HepG2 (cell line): Measurements from ENCODE around the gene ATG7. TPM values are rescaled to one million over a fixed set of nuclear protein-coding genes. Genes with fewer than 3 reads are reported as not detected.

Experiments used
- ARNT ChIP-seq: fragments of 450-650 bp; IDR thresholded peaks from 2 replicates; pipeline ENCODE4 v1.6.1; 2017
- ATRX ChIP-seq: sonication (generic); formaldehyde crosslinking; IDR thresholded peaks from 2 replicates; pipeline ENCODE4 v1.4.0; 2020; ENCODE audit warnings: missing genetic modification reagents, borderline replicate concordance
- KDM4B ChIP-seq: sonication (generic); formaldehyde crosslinking; IDR thresholded peaks from 2 replicates; pipeline ENCODE4 v1.4.0; 2020; ENCODE audit warnings: missing genetic modification reagents
- KLF15 ChIP-seq: sonication (generic); formaldehyde crosslinking; IDR thresholded peaks from 2 replicates; pipeline ENCODE4 v1.8.1; 2023; ENCODE audit warnings: borderline replicate concordance, mild to moderate bottlenecking, inconsistent platforms, missing genetic modification reagents, mixed read lengths
- MEIS1 ChIP-seq: sonication (generic); formaldehyde crosslinking; IDR thresholded peaks from 2 replicates; pipeline ENCODE4 v1.9.0; 2021; ENCODE audit warnings: mild to moderate bottlenecking, missing genetic modification reagents, moderate library complexity, borderline replicate concordance
- PHF21A ChIP-seq: sonication (generic); formaldehyde crosslinking; IDR thresholded peaks from 2 replicates; pipeline ENCODE4 v1.5.0; 2020; ENCODE audit warnings: mild to moderate bottlenecking, missing genetic modification reagents
- POLR2G ChIP-seq: fragments of 200-400 bp; formaldehyde crosslinking; IDR thresholded peaks from 2 replicates; pipeline ENCODE4 v1.6.1; 2018; ENCODE audit warnings: mild to moderate bottlenecking, low read depth, low read length, moderate library complexity
- ZFP62 ChIP-seq: sonication (generic); formaldehyde crosslinking; IDR thresholded peaks from 2 replicates; pipeline ENCODE4 v1.4.0; 2020; ENCODE audit warnings: missing genetic modification reagents
- ZNF235 ChIP-seq: sonication (generic); formaldehyde crosslinking; IDR thresholded peaks from 2 replicates; pipeline ENCODE4 v1.8.1; 2023; ENCODE audit warnings: mild to moderate bottlenecking, missing genetic modification reagents, borderline replicate concordance
- ZNF761 ChIP-seq: sonication (generic); formaldehyde crosslinking; conservative IDR thresholded peaks from 2 replicates; pipeline ENCODE4 v1.4.0; 2020; ENCODE audit warnings: mild to moderate bottlenecking, missing genetic modification reagents
- ZSCAN25 ChIP-seq: sonication (generic); formaldehyde crosslinking; IDR thresholded peaks from 2 replicates; pipeline ENCODE4 v1.8.0; 2022; ENCODE audit warnings: mild to moderate bottlenecking, missing genetic modification reagents
- polyA plus RNA-seq, 8 experiments: library from polyadenylated mRNA; depleted of rRNA in 3 of 8; stranded (reverse) in 7 of 8; unstranded in 1 of 8; fragments of >200 nt; fragmentation: Illumina TruSeq in 4 of 8; extraction: Trizol in 4 of 8; gene quantifications; 2 replicates each; pipeline versions ENCODE4 v1.2.1 to v1.2.3, GENCODE V29; 2011 to 2016; ENCODE audit warnings: low read depth in 4 of 8, missing spikeins in 1 of 8, mixed read lengths in 1 of 8; ENCODE audit not compliant: insufficient read depth in 1 of 8
- total RNA-seq, 5 experiments: library from RNA; depleted of rRNA; stranded (reverse); fragments of >200 nt; fragmentation: Illumina TruSeq; extraction: Trizol; gene quantifications; 2 replicates each; pipeline ENCODE4 v1.2.3, GENCODE V29; 2016; ENCODE audit warnings: low read depth in 1 of 5
- TF ChIP-seq, protein P1 (sequence below): IDR thresholded peaks from 2 replicates; pipeline ENCODE4 v1.6.1; 2012; ENCODE audit warnings: low read depth, low read length, improper control_type of control experiment
- TF ChIP-seq, protein P2 (sequence below): sonication (generic); formaldehyde crosslinking; IDR thresholded peaks from 2 replicates; pipeline ENCODE4 v1.8.0; 2022; ENCODE audit warnings: mild to moderate bottlenecking, missing genetic modification reagents, borderline replicate concordance
- TF ChIP-seq, protein P3 (sequence below): IDR thresholded peaks from 2 replicates; pipeline ENCODE4 v1.6.1; 2016; ENCODE audit warnings: missing biosample characterization, missing genetic modification reagents, low read depth
- TF ChIP-seq, protein P4 (sequence below): sonication (generic); formaldehyde crosslinking; IDR thresholded peaks from 2 replicates; pipeline ENCODE4 v1.4.0; 2020; ENCODE audit warnings: missing genetic modification reagents, low read depth, mild to moderate bottlenecking, borderline replicate concordance
- TF ChIP-seq, protein P5 (sequence below): sonication (generic); formaldehyde crosslinking; IDR thresholded peaks from 2 replicates; pipeline ENCODE4 v1.5.0; 2020; ENCODE audit warnings: missing genetic modification reagents
- TF ChIP-seq, protein P6 (sequence below): sonication (generic); formaldehyde crosslinking; IDR thresholded peaks from 2 replicates; pipeline ENCODE4 v1.8.1; 2023; ENCODE audit warnings: missing genetic modification reagents, mild to moderate bottlenecking, borderline replicate concordance

Gene ATG7
- total and polyA plus RNA-seq, 2 of the 13 experiments (the other 11 are each of a cell fraction or from before 2014, with no cell fraction given), result 7.8 to 22.1 TPM

DNA sequence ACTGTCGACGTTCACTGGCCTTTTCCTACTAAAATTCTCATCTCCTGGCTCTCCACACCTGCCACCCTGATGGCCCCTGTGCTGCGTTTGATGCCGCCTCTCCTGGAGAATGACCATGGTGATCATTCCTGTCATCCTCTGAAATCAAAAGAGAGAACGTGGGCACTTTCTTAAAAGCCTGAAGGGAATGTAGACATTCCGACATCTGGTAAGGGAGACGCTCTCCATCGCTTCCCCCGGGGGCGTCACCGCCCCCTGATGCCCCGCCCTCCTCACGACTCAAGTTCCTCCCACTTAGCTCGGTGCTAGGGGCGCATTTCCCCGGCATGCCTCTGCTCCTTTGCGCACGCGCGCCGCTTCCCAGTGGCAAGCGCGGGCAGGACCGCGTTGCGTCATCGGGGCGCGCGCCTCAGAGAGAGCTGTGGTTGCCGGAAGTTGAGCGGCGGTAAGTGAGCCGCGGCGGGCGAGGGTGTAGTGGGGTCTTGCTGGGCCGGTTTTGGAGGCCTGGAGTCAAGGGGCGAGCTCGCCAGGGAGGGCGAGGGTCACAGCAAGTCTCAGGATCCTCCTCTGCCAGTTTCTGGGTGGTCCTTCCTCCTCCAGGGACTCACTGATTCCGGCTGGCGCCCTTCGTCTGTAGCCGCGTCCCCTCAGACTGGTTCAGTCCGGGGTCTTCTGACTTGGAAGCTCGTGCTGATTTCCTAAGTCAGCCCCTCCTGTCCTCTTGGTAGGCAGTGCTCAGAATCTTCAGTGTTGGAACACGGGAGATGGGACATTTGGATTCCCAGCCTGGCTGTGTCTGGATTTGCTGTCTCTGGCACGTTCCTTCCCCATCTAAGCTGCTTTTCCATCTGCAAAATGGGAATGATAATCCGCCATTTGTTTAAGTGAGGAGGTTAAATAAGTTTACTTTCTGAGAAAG is at the start of gene ATG7 (continued):
- TF ChIP-seq, protein P1, sequence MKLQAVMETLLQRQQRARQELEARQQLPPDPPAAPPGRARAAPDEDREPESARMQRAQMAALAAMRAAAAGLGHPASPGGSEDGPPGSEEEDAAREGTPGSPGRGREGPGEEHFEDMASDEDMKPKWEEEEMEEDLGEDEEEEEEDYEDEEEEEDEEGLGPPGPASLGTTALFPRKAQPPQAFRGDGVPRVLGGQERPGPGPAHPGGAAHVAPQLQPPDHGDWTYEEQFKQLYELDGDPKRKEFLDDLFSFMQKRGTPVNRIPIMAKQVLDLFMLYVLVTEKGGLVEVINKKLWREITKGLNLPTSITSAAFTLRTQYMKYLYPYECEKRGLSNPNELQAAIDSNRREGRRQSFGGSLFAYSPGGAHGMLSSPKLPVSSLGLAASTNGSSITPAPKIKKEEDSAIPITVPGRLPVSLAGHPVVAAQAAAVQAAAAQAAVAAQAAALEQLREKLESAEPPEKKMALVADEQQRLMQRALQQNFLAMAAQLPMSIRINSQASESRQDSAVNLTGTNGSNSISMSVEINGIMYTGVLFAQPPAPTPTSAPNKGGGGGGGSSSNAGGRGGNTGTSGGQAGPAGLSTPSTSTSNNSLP, result no peak
- no peak for TF ChIP-seq ZNF761 (CRISPR knock-in tag)
- TF ChIP-seq PHF21A (CRISPR knock-in tag), result 0 out of 2 replicates have a peak, but pooled peaks have one; percentile 0
- peak; percentile 96 for TF ChIP-seq POLR2G
- TF ChIP-seq ATRX (CRISPR knock-in tag), result no peak
- TF ChIP-seq, protein P2, sequence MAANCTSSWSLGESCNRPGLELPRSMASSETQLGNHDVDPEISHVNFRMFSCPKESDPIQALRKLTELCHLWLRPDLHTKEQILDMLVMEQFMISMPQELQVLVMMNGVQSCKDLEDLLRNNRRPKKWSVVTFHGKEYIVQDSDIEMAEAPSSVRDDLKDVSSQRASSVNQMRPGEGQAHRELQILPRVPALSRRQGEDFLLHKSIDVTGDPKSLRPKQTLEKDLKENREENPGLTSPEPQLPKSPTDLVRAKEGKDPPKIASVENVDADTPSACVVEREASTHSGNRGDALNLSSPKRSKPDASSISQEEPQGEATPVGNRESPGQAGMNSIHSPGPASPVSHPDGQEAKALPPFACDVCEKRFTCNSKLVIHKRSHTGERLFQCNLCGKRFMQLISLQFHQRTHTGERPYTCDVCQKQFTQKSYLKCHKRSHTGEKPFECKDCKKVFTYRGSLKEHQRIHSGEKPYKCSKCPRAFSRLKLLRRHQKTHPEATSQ (CRISPR knock-in tag), result peak; percentile 69; the same call in 1 of the 2 replicates
- TF ChIP-seq KDM4B (CRISPR knock-in tag), result peak; percentile 48; the same call in 1 of the 2 replicates
- TF ChIP-seq ARNT, result no peak
- TF ChIP-seq, protein P3, sequence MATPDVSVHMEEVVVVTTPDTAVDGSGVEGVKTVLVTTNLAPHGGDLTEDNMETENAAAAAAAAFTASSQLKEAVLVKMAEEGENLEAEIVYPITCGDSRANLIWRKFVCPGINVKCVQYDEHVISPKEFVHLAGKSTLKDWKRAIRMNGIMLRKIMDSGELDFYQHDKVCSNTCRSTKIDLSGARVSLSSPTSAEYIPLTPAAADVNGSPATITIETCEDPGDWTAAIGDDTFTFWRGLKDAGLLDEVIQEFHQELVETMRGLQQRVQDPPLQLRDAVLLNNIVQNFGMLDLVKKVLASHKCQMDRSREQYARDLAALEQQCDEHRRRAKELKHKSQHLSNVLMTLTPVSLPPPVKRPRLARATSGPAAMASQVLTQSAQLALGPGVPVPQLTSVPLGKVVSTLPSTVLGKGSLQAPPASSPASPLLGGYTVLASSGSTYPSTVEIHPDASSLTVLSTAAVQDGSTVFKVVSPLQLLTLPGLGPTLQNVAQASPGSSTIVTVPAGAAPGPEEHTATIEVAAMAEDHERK, result no peak
- peak; percentile 61; the same call in 1 of the 2 replicates for TF ChIP-seq ZNF235 (CRISPR knock-in tag)
- no peak for TF ChIP-seq KLF15 (CRISPR knock-in tag)
- TF ChIP-seq, protein P4, sequence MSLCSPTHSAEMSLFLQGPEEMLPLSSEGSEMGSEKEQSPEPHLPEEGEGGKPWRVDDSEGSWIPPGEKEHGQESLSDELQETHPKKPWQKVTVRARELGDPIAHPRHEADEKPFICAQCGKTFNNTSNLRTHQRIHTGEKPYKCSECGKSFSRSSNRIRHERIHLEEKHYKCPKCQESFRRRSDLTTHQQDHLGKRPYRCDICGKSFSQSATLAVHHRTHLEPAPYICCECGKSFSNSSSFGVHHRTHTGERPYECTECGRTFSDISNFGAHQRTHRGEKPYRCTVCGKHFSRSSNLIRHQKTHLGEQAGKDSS, result peak; percentile 74; the same call in 1 of the 2 replicates
- TF ChIP-seq ZFP62 (CRISPR knock-in tag), result no peak
- TF ChIP-seq, protein P5, sequence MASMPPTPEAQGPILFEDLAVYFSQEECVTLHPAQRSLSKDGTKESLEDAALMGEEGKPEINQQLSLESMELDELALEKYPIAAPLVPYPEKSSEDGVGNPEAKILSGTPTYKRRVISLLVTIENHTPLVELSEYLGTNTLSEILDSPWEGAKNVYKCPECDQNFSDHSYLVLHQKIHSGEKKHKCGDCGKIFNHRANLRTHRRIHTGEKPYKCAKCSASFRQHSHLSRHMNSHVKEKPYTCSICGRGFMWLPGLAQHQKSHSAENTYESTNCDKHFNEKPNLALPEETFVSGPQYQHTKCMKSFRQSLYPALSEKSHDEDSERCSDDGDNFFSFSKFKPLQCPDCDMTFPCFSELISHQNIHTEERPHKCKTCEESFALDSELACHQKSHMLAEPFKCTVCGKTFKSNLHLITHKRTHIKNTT, result no peak
- TF ChIP-seq, protein P6, sequence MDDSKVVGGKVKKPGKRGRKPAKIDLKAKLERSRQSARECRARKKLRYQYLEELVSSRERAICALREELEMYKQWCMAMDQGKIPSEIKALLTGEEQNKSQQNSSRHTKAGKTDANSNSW (CRISPR knock-in tag), result no peak
- TF ChIP-seq ZSCAN25, result peak; percentile 52; the same call in 1 of the 2 replicates
- peak; percentile 50; the same call in 1 of the 2 replicates for TF ChIP-seq MEIS1 (CRISPR knock-in tag)
